Measurements from ENCODE around the gene RIOK2. TPM values are rescaled to one million over a fixed set of nuclear protein-coding genes. Genes with fewer than 3 reads are reported as not detected.

The RIOK2 gene
- total RNA-seq, 1 donor: 29.7 TPM

DNA sequence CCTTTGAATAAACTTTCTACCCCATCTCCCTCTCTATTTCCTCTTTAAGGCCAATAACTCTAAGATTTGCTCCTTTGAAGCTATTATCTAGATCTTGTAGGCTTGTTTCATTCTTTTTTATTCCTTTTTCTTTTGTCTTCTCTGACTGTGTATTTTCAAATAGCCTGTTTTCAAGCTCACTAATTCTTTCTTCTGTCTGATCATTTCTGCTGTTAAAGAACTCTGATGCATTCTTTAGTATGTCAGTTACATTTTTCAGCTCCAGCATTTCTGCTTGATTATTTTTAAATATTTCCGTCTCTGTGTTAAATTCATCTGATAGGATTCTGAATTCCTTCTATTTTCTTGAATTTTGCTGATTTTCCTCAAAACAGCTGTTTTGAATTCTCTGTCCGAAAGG is 25.4 kb downstream of the RIOK2 start:
- DNase-seq (ENCODE audit: insufficient read length, low spot score, missing footprints): no peak
- Histone ChIP-seq H3K4me1 (ENCODE audit: insufficient read depth, low read length) (no peaks in the 10 kb centered on the region), H3K4me3 (ENCODE audit: insufficient read depth, low read length) (no peak overlapping the region), H3K79me2 (ENCODE audit: insufficient read depth, low read length) (no peaks in the 10 kb centered on the region), H3K27ac (ENCODE audit: low read depth, low read length) (no peak overlapping the region), H2AFZ (ENCODE audit: low read length) (no peak overlapping the region), H3K36me3 (ENCODE audit: insufficient read depth, low read length) (peaks cover 26% of the 10 kb centered on the region), H3K4me2 (ENCODE audit: insufficient read depth, low read length) (no peak overlapping the region), H4K20me1 (ENCODE audit: insufficient read depth, low read length) (no peaks in the 10 kb centered on the region), H3K9me3 (ENCODE audit: low read depth, low read length) (peaks cover 7% of the 10 kb centered on the region), H3K27me3 (ENCODE audit: insufficient read depth, low read length) (no peaks in the 10 kb centered on the region)
- TF ChIP-seq CTCF (IDR thresholded peaks at IDR 0.05; ENCODE audit: extremely low read depth, low read depth, low read length): no peak

DNA sequence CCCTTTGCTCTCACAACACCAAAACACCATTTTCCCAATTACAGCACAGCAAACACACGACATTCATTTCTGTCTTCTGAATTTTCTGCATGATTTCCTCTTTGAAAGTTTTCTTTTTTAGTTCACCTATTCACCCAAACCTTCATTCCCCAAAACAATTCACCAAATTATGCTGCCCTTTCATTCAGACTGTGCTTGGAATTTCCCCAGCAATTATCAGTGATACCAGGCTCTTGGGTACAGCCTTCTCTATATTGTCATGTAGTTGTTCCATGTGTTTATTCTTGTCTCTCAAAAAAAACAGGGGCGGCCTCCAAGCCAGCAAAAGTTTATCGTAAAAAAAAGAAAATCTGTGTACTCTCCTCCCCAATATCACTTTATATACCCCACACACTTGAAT is 31.7 kb downstream of the RIOK2 start:
- Histone ChIP-seq H3K27ac (ENCODE audit: low read depth, low read length) (no peak overlapping the region), H4K20me1 (ENCODE audit: insufficient read depth, low read length) (no peaks in the 10 kb centered on the region), H3K9me3 (ENCODE audit: low read depth, low read length) (no peaks in the 10 kb centered on the region), H3K4me2 (ENCODE audit: insufficient read depth, low read length) (no peak overlapping the region), H3K4me3 (ENCODE audit: insufficient read depth, low read length) (no peak overlapping the region), H2AFZ (ENCODE audit: low read length) (no peak overlapping the region), H3K4me1 (ENCODE audit: insufficient read depth, low read length) (no peaks in the 10 kb centered on the region), H3K36me3 (ENCODE audit: insufficient read depth, low read length) (no peaks in the 10 kb centered on the region), H3K27me3 (ENCODE audit: insufficient read depth, low read length) (peaks cover 4% of the 10 kb centered on the region), H3K79me2 (ENCODE audit: insufficient read depth, low read length) (no peaks in the 10 kb centered on the region)
- DNase-seq (ENCODE audit: insufficient read length, low spot score, missing footprints): no peak
- no peak for TF ChIP-seq CTCF (IDR thresholded peaks at IDR 0.05; ENCODE audit: extremely low read depth, low read depth, low read length)

GRCh38 chr5:97150401-97150800 is 32.6 kb downstream of the RIOK2 start:
- Histone ChIP-seq H3K36me3 (ENCODE audit: insufficient read depth, low read length) (no peaks in the 10 kb centered on the region), H3K79me2 (ENCODE audit: insufficient read depth, low read length) (no peaks in the 10 kb centered on the region), H3K4me2 (ENCODE audit: insufficient read depth, low read length) (no peak overlapping the region), H4K20me1 (ENCODE audit: insufficient read depth, low read length) (no peaks in the 10 kb centered on the region), H3K27me3 (ENCODE audit: insufficient read depth, low read length) (peaks cover 4% of the 10 kb centered on the region), H3K9me3 (ENCODE audit: low read depth, low read length) (no peaks in the 10 kb centered on the region), H3K4me1 (ENCODE audit: insufficient read depth, low read length) (no peaks in the 10 kb centered on the region), H2AFZ (ENCODE audit: low read length) (no peak overlapping the region), H3K4me3 (ENCODE audit: insufficient read depth, low read length) (no peak overlapping the region), H3K27ac (ENCODE audit: low read depth, low read length) (no peak overlapping the region)
- DNase-seq (ENCODE audit: insufficient read length, low spot score, missing footprints): no peak
- no peak for TF ChIP-seq CTCF (IDR thresholded peaks at IDR 0.05; ENCODE audit: extremely low read depth, low read depth, low read length)

DNA sequence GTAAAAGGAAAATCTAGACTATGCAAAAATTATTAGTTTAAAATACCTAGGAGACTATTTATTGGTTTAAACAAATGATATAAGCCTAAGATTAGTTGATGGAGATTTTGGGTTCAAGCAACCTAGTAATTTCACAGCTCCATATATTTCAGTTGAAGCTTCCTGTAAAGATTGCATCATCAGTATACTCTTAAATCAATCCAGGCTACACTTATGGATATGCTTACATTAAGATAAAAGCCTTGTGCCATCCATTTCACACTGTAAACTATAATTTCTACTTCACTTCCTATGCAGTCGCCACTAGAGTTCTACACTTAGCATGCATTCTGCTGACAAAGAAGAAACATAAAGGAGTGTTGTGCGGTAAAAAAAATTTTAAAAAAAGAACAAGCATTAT is 33.3 kb downstream of the RIOK2 start:
- Histone ChIP-seq H3K4me1 (ENCODE audit: insufficient read depth, low read length) (no peaks in the 10 kb centered on the region), H2AFZ (ENCODE audit: low read length) (no peak overlapping the region), H3K4me3 (ENCODE audit: insufficient read depth, low read length) (no peak overlapping the region), H4K20me1 (ENCODE audit: insufficient read depth, low read length) (no peaks in the 10 kb centered on the region), H3K27me3 (ENCODE audit: insufficient read depth, low read length) (peaks cover 4% of the 10 kb centered on the region), H3K27ac (ENCODE audit: low read depth, low read length) (no peak overlapping the region), H3K36me3 (ENCODE audit: insufficient read depth, low read length) (no peaks in the 10 kb centered on the region), H3K79me2 (ENCODE audit: insufficient read depth, low read length) (no peaks in the 10 kb centered on the region), H3K9me3 (ENCODE audit: low read depth, low read length) (no peaks in the 10 kb centered on the region), H3K4me2 (ENCODE audit: insufficient read depth, low read length) (no peak overlapping the region)
- DNase-seq (ENCODE audit: insufficient read length, low spot score, missing footprints): no peak
- TF ChIP-seq CTCF (IDR thresholded peaks at IDR 0.05; ENCODE audit: extremely low read depth, low read depth, low read length): no peak

Data from osteoblast (primary cell).